A549 (cell line): Measurements from ENCODE around the gene TRANK1.

ENCODE experiments used
- EP300 ChIP-seq, 2 experiments: fragments of >200 bp; sonication (Bioruptor Twin); formaldehyde crosslinking; IDR thresholded peaks; 2 replicates in 1 of 2; 3 replicates in 1 of 2; pipeline ENCODE4 v1.6.1; 2016 to 2017
- HOXB13 ChIP-seq: fragments of 250-450 bp; sonication (Bioruptor Pico); IDR thresholded peaks from 2 replicates; pipeline ENCODE4 v1.5.0; 2020; ENCODE audit warnings: low read depth, mild to moderate bottlenecking, moderate library complexity
- POLR2A ChIP-seq: IDR thresholded peaks from 2 replicates; pipeline ENCODE4 v1.6.1; 2012; ENCODE audit warnings: mild to moderate bottlenecking, low read length
- RAD21 ChIP-seq, 2 experiments: fragments of >200 bp in 1 of 2; sonication (Bioruptor Twin) in 1 of 2; formaldehyde crosslinking in 1 of 2; IDR thresholded peaks in 1 of 2; conservative IDR thresholded peaks in 1 of 2; 2 replicates in 1 of 2; 3 replicates in 1 of 2; pipeline ENCODE4 v1.6.1; 2012 to 2018; ENCODE audit warnings: inconsistent platforms in 1 of 2
- RNF2 ChIP-seq: fragments of 200-600 bp; sonication (generic); IDR thresholded peaks from 2 replicates; pipeline ENCODE4 v1.6.1; 2016; ENCODE audit warnings: low read depth, mild to moderate bottlenecking, antibody characterized with exemption, moderate library complexity, borderline replicate concordance
- TF ChIP-seq, protein P1 (sequence below): fragments of >200 bp; sonication (Bioruptor Twin); formaldehyde crosslinking; IDR thresholded peaks from 3 replicates; pipeline ENCODE4 v1.5.1; 2016

DNA sequence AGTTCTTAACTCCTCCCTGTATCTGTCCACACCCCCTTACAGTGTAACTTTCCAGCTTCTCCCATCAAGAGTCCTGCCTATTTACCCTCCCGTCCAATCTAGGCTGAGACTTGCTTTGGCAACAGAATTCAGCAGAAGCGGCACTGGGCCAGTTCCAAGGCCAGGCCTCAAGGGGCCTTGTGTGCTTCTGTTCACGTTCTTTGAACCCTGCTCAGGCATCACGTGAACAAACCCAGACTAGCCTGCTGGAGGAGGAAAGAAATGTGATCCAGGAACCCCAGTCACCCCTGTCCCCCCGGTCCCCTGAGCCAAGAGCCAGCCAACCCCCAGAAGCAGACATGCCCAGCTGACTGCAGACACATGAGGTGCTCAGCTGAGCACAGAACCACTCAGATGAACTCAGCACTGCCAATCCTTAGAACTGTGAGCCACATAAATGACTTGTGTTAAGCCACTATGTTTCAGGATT is 104.4 kb downstream of the TRANK1 start:
- TF ChIP-seq RNF2 (no peak), EP300 (IDR thresholded peaks at IDR 0.05) (no peak), POLR2A (no peak), RAD21 (conservative IDR thresholded peaks at IDR 0.05 in 1 of 2, IDR thresholded peaks at IDR 0.05 in 1 of 2) (no peak), HOXB13 (no peak)
- TF ChIP-seq, protein P1, sequence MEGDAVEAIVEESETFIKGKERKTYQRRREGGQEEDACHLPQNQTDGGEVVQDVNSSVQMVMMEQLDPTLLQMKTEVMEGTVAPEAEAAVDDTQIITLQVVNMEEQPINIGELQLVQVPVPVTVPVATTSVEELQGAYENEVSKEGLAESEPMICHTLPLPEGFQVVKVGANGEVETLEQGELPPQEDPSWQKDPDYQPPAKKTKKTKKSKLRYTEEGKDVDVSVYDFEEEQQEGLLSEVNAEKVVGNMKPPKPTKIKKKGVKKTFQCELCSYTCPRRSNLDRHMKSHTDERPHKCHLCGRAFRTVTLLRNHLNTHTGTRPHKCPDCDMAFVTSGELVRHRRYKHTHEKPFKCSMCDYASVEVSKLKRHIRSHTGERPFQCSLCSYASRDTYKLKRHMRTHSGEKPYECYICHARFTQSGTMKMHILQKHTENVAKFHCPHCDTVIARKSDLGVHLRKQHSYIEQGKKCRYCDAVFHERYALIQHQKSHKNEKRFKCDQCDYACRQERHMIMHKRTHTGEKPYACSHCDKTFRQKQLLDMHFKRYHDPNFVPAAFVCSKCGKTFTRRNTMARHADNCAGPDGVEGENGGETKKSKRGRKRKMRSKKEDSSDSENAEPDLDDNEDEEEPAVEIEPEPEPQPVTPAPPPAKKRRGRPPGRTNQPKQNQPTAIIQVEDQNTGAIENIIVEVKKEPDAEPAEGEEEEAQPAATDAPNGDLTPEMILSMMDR = no peak
